ENCODE measurements around the gene TMEM134. TPM values are rescaled to one million over a fixed set of nuclear protein-coding genes. Genes with fewer than 3 reads are reported as not detected.

TMEM134 gene
- total RNA-seq, 1 experiment from 2014 or later: 73.5 TPM

- Histone ChIP-seq H3K4me1 (ENCODE audit: insufficient read depth, low read length) (0 out of 2 replicates have a peak, but pooled peaks cover 6% of the 10 kb centered on the region), H3F3A (ENCODE audit: low read length, unreplicated experiment) (peaks cover 9% of the 10 kb centered on the region), H4K20me1 (ENCODE audit: low read length) (no peaks in the 10 kb centered on the region), H3K27ac (ENCODE audit: low read length) (no peak overlapping the region), H3K36me3 (ENCODE audit: low read depth, low read length) (peaks cover 8% of the 10 kb centered on the region; the same call in 1 of the 2 replicates), H3K9ac (ENCODE audit: low read length) (no peak overlapping the region), H3K27me3 (ENCODE audit: low read length) (no peaks in the 10 kb centered on the region), H3K79me2 (ENCODE audit: low read length) (0 out of 2 replicates have a peak, but pooled peaks cover 6% of the 10 kb centered on the region), H3K9me2 (replicated peaks; ENCODE audit: low read length) (no peaks in the 10 kb centered on the region), H2AFZ (ENCODE audit: low read length) (no peak overlapping the region), H3K9me3 (ENCODE audit: low read length) (no peaks in the 10 kb centered on the region), H3K4me2 (ENCODE audit: low read length) (peak overlapping the region; percentile 89), H3K4me3 (ENCODE audit: low read length) (peak overlapping the region; percentile 82; the same call in 1 of the 2 replicates)
- CTCF ChIA-PET: no interaction called here
- DNase-seq (no peak), ATAC-seq (no peak)
- intact Hi-C loops (cut with micrococcal nuclease): loop anchor here (2.0 kb wide), 1 partner anchor 13 kb away; the partner anchor contains the start of gene RPS6KB2
- TF ChIP-seq EZH2 (IDR thresholded peaks at IDR 0.05; ENCODE audit: low read length, unreplicated experiment) (no peak), CTCF (conservative IDR thresholded peaks at IDR 0.05; ENCODE audit: low read depth, low read length) (no peak), EZH2phosphoT487 (IDR thresholded peaks at IDR 0.05; ENCODE audit: borderline replicate concordance, low read length) (no peak)
- BruUV-seq (replicated peaks): TSS peak; percentile 48
- POLR2A ChIA-PET (ENCODE audit: unreplicated experiment): no interaction called here
Measured at GRCh38 chr11:67441731-67442351, 27.2 kb downstream of the TMEM134 start.

GRCh38 chr11:67441098-67441563, 27.9 kb downstream of the TMEM134 start:
- BruUV-seq (replicated peaks): no TSS peak
- H3K9me3 ChIP-seq (ENCODE audit: low read length): no peaks in the 10 kb centered on the region
- H3K4me2 ChIP-seq (ENCODE audit: low read length): no peak overlapping the region
- ChIA-PET CTCF (no interaction called here), POLR2A (ENCODE audit: unreplicated experiment) (no interaction called here)
- peaks cover 8% of the 10 kb centered on the region; the same call in 1 of the 2 replicates for H3K36me3 ChIP-seq (ENCODE audit: low read depth, low read length)
- H3K9ac ChIP-seq (ENCODE audit: low read length): no peak overlapping the region
- DNase-seq (no peak), ATAC-seq (no peak)
- H4K20me1 ChIP-seq (ENCODE audit: low read length): no peaks in the 10 kb centered on the region
- H3K4me1 ChIP-seq (ENCODE audit: insufficient read depth, low read length): 0 out of 2 replicates have a peak, but pooled peaks cover 6% of the 10 kb centered on the region
- no peak overlapping the region for H2AFZ ChIP-seq (ENCODE audit: low read length)
- H3K9me2 ChIP-seq (replicated peaks; ENCODE audit: low read length): no peaks in the 10 kb centered on the region
- H3F3A ChIP-seq (ENCODE audit: low read length, unreplicated experiment): peaks cover 9% of the 10 kb centered on the region
- H3K27me3 ChIP-seq (ENCODE audit: low read length): no peaks in the 10 kb centered on the region
- H3K4me3 ChIP-seq (ENCODE audit: low read length): no peak overlapping the region
- H3K27ac ChIP-seq (ENCODE audit: low read length): no peak overlapping the region
- TF ChIP-seq EZH2 (IDR thresholded peaks at IDR 0.05; ENCODE audit: low read length, unreplicated experiment) (no peak), CTCF (conservative IDR thresholded peaks at IDR 0.05; ENCODE audit: low read depth, low read length) (no peak), EZH2phosphoT487 (IDR thresholded peaks at IDR 0.05; ENCODE audit: borderline replicate concordance, low read length) (no peak)
- 0 out of 2 replicates have a peak, but pooled peaks cover 6% of the 10 kb centered on the region for H3K79me2 ChIP-seq (ENCODE audit: low read length)
- intact Hi-C loops (cut with micrococcal nuclease): no loop called here
